H1 (cell line): ENCODE measurements around the gene PREB. TPM values are rescaled to one million over a fixed set of nuclear protein-coding genes. Genes with fewer than 3 reads are reported as not detected.

Source experiments
- CTCF ChIA-PET: fragments of 300-600 bp; sonication (Branson Sonifier 250); formaldehyde crosslinking; loops from one replicate; lab custom pipeline; 2021; ENCODE audit not compliant: partially characterized antibody; lab: Charles Lee
- POLR2A ChIA-PET: fragments of 300-600 bp; sonication (Branson Sonifier 250); formaldehyde crosslinking; loops from one replicate; lab custom pipeline; 2021; ENCODE audit warnings: inconsistent platforms; ENCODE audit not compliant: partially characterized antibody; lab: Charles Lee
- DNase-seq, 2 experiments: peaks; one replicate each; pipeline versions ENCODE4 v3.0.0 to v3.0.0-alpha.2; 2010 to 2022; ENCODE audit warnings: low spot score in 2 of 2, low read depth in 1 of 2, mixed read lengths in 1 of 2
- FAIRE-seq: peaks from 2 replicates; lab custom pipeline; 2011; peaks lifted over from hg19 to GRCh38; lab: Jason Lieb, UNC
- H2AFZ ChIP-seq: 2 replicates; pipeline ENCODE4 v1.8.1; 2012; ENCODE audit warnings: low read length, inconsistent platforms
- H2AK5ac ChIP-seq: 2 replicates; pipeline ENCODE4 v1.6.1; 2013; ENCODE audit warnings: low read depth, low read length
- H2BK120ac ChIP-seq: replicated peaks from 2 replicates; pipeline ENCODE3; 2013; ENCODE audit warnings: low read depth, low read length, inconsistent platforms
- H2BK12ac ChIP-seq: 2 replicates; pipeline ENCODE4 v1.6.1; 2013; ENCODE audit warnings: low read depth, low read length
- H2BK15ac ChIP-seq: 2 replicates; pipeline ENCODE4 v1.6.1; 2013; ENCODE audit warnings: low read length
- H2BK20ac ChIP-seq: 2 replicates; pipeline ENCODE4 v1.6.1; 2013; ENCODE audit warnings: low read length
- H2BK5ac ChIP-seq: 2 replicates; pipeline ENCODE4 v1.6.1; 2013; ENCODE audit warnings: low read depth, low read length
- H3K14ac ChIP-seq: 2 replicates; pipeline ENCODE4 v1.6.1; 2013; ENCODE audit warnings: inconsistent platforms; ENCODE audit not compliant: insufficient read length
- H3K18ac ChIP-seq: 2 replicates; pipeline ENCODE4 v1.6.1; 2013; ENCODE audit warnings: low read length; ENCODE audit errors: extremely low read depth
- H3K23ac ChIP-seq: 2 replicates; pipeline ENCODE4 v1.6.1; 2013; ENCODE audit warnings: inconsistent platforms; ENCODE audit not compliant: insufficient read length
- H3K23me2 ChIP-seq: 2 replicates; pipeline ENCODE4 v1.6.1; 2013; ENCODE audit warnings: low read depth, low read length
- H3K27ac ChIP-seq: 2 replicates; pipeline ENCODE4 v1.6.1; 2011; ENCODE audit warnings: low read depth, low read length, inconsistent platforms
- H3K27me3 ChIP-seq, 4 experiments: replicated peaks in 1 of 4; 1 replicate in 1 of 4; 2 replicates in 3 of 4; pipeline versions ENCODE4 v1.6.1 to v1.8.1; 2011 to 2013; ENCODE audit warnings: low read length in 3 of 4, mild to moderate bottlenecking in 3 of 4, inconsistent platforms in 2 of 4, mixed read lengths in 2 of 4, moderate library complexity in 1 of 4; ENCODE audit not compliant: control insufficient read depth in 3 of 4, insufficient read depth in 3 of 4; ENCODE audit errors: extremely low read depth in 1 of 4
- H3K36me3 ChIP-seq, 4 experiments: 2 replicates each; pipeline versions ENCODE4 v1.6.1 to v1.8.1; 2011 to 2013; ENCODE audit warnings: mild to moderate bottlenecking in 4 of 4, low read length in 3 of 4, moderate library complexity in 2 of 4, control low read depth in 1 of 4, inconsistent platforms in 1 of 4; ENCODE audit not compliant: insufficient read depth in 4 of 4, control insufficient read depth in 2 of 4
- H3K4ac ChIP-seq: replicated peaks from 2 replicates; pipeline ENCODE3; 2013; ENCODE audit warnings: low read length, low read depth, mixed read lengths, inconsistent platforms; ENCODE audit not compliant: insufficient read length
- H3K4me1 ChIP-seq, 4 experiments: replicated peaks in 1 of 4; 1 replicate in 1 of 4; 2 replicates in 3 of 4; pipeline versions ENCODE4 v1.6.1 to v1.8.1; 2011 to 2013; ENCODE audit warnings: low read length in 3 of 4, inconsistent platforms in 2 of 4, mixed read lengths in 1 of 4; ENCODE audit not compliant: insufficient read depth in 4 of 4, control insufficient read depth in 3 of 4
- H3K4me2 ChIP-seq, 2 experiments: 2 replicates each; pipeline versions ENCODE4 v1.6.1 to v1.8.1; 2011 to 2013; ENCODE audit warnings: low read depth in 2 of 2, low read length in 2 of 2, control low read depth in 1 of 2, inconsistent platforms in 1 of 2, mild to moderate bottlenecking in 1 of 2; ENCODE audit not compliant: insufficient read depth in 1 of 2
- H3K4me3 ChIP-seq, 4 experiments: fragments of 200-600, 300-600 bp in 1 of 4; sonication (generic), shearing (Covaris generic), sonication (Bioruptor Twin) in 1 of 4; 2 replicates each; pipeline versions ENCODE4 v1.5.1 to v1.8.1; 2011 to 2016; ENCODE audit warnings: low read length in 4 of 4, low read depth in 3 of 4, control low read depth in 2 of 4, inconsistent platforms in 2 of 4, mild to moderate bottlenecking in 2 of 4, mixed read lengths in 1 of 4, moderate library complexity in 1 of 4; ENCODE audit not compliant: insufficient read depth in 2 of 4; ENCODE audit errors: extremely low read depth in 1 of 4
- H3K56ac ChIP-seq: replicated peaks from 2 replicates; pipeline ENCODE3; 2013; ENCODE audit warnings: low read depth, mild to moderate bottlenecking, mixed read lengths, low read length, inconsistent platforms; ENCODE audit not compliant: insufficient read length
- H3K79me1 ChIP-seq: 2 replicates; pipeline ENCODE4 v1.6.1; 2013; ENCODE audit warnings: low read depth, low read length, control low read depth
- H3K79me2 ChIP-seq, 2 experiments: 2 replicates each; pipeline versions ENCODE4 v1.6.1 to v1.8.1; 2012 to 2013; ENCODE audit warnings: low read length in 2 of 2, mild to moderate bottlenecking in 2 of 2, inconsistent platforms in 1 of 2; ENCODE audit not compliant: insufficient read depth in 2 of 2, control insufficient read depth in 1 of 2
- H3K9ac ChIP-seq, 4 experiments: replicated peaks in 1 of 4; 1 replicate in 1 of 4; 2 replicates in 3 of 4; pipeline versions ENCODE4 v1.6.1 to v1.8.1; 2011 to 2013; ENCODE audit warnings: low read depth in 3 of 4, low read length in 3 of 4, control low read depth in 2 of 4, mild to moderate bottlenecking in 2 of 4, moderate library complexity in 2 of 4, inconsistent platforms in 1 of 4; ENCODE audit errors: extremely low read depth in 1 of 4
- H3K9me3 ChIP-seq, 2 experiments: 2 replicates each; pipeline versions ENCODE4 v1.6.1 to v1.8.1; 2012 to 2013; ENCODE audit warnings: mild to moderate bottlenecking in 2 of 2, moderate library complexity in 2 of 2, control low read depth in 1 of 2, inconsistent platforms in 1 of 2, low read depth in 1 of 2, low read length in 1 of 2, mixed read lengths in 1 of 2; ENCODE audit not compliant: insufficient read depth in 2 of 2
- H4K20me1 ChIP-seq, 2 experiments: replicated peaks in 1 of 2; 2 replicates each; pipeline versions ENCODE3 to v1.8.1; 2011 to 2013; ENCODE audit warnings: inconsistent platforms in 2 of 2, low read length in 2 of 2, mild to moderate bottlenecking in 1 of 2; ENCODE audit not compliant: insufficient read depth in 2 of 2, control insufficient read depth in 1 of 2
- H4K5ac ChIP-seq: 2 replicates; pipeline ENCODE4 v1.6.1; 2013; ENCODE audit warnings: low read length, low read depth, mixed read lengths, inconsistent platforms; ENCODE audit not compliant: insufficient read length
- H4K8ac ChIP-seq: 2 replicates; pipeline ENCODE4 v1.8.0; 2013; ENCODE audit warnings: mild to moderate bottlenecking, moderate library complexity, low read length, inconsistent platforms; ENCODE audit not compliant: insufficient read depth; ENCODE audit errors: extremely low read depth
- H4K91ac ChIP-seq: replicated peaks from 2 replicates; pipeline ENCODE3; 2013; ENCODE audit warnings: low read length, mixed read lengths, inconsistent platforms; ENCODE audit not compliant: insufficient read length
- ASH2L ChIP-seq: fragments of 200-600, 300-600 bp; sonication (generic); IDR thresholded peaks from one replicate; pipeline ENCODE4 v1.7.1; 2017; ENCODE audit warnings: low read length
- ATF3 ChIP-seq: IDR thresholded peaks from 2 replicates; pipeline ENCODE4 v1.6.1; 2011; ENCODE audit warnings: low read depth, mild to moderate bottlenecking, low read length; ENCODE audit not compliant: insufficient read depth
- CHD1 ChIP-seq: IDR thresholded peaks from 2 replicates; pipeline ENCODE4 v1.6.1; 2012; ENCODE audit warnings: low read depth, low read length, improper control_type of control experiment
- CTBP2 ChIP-seq: IDR thresholded peaks from 2 replicates; pipeline ENCODE4 v1.7.0; 2011; ENCODE audit warnings: borderline replicate concordance, mild to moderate bottlenecking, moderate library complexity, mixed read lengths, low read length; ENCODE audit not compliant: insufficient read depth, insufficient read length
- FOSL1 ChIP-seq: IDR thresholded peaks from 2 replicates; pipeline ENCODE4 v1.6.1; 2011; ENCODE audit warnings: mild to moderate bottlenecking, low read depth, low read length, moderate library complexity; ENCODE audit not compliant: insufficient read depth
- JUND ChIP-seq: IDR thresholded peaks from 2 replicates; pipeline ENCODE4 v1.6.1; 2011; ENCODE audit warnings: mild to moderate bottlenecking, improper control_type of control experiment, low read length
- KDM5A ChIP-seq: fragments of 200-600 bp; IDR thresholded peaks from 2 replicates; pipeline ENCODE4 v1.7.1; 2012; ENCODE audit warnings: mild to moderate bottlenecking, low read length, inconsistent platforms, mixed read lengths
- MAFK ChIP-seq: IDR thresholded peaks from 2 replicates; pipeline ENCODE4 v1.6.1; 2012; ENCODE audit warnings: low read depth, mild to moderate bottlenecking, improper control_type of control experiment, low read length
- POLR2AphosphoS5 ChIP-seq: IDR thresholded peaks from 2 replicates; pipeline ENCODE4 v1.6.1; 2011; ENCODE audit warnings: low read depth, low read length
- SP4 ChIP-seq: IDR thresholded peaks from 2 replicates; pipeline ENCODE4 v1.6.1; 2012; ENCODE audit warnings: low read length, inconsistent platforms
- TAF7 ChIP-seq: optimal IDR thresholded peaks from 2 replicates; pipeline ENCODE3; 2011; ENCODE audit warnings: low read depth, mild to moderate bottlenecking, inconsistent platforms, low read length, moderate library complexity, borderline replicate concordance
- YY1 ChIP-seq: IDR thresholded peaks from 2 replicates; pipeline ENCODE4 v1.6.1; 2011; ENCODE audit warnings: low read depth, mild to moderate bottlenecking, low read length
- WGBS, 2 experiments: shearing (Covaris generic) in 1 of 2; methylation state at CpG; one replicate each; pipeline versions ENCODE4 v1.1.6 to v1.1.7; 2013 to 2015; ENCODE audit warnings: low lambda C conversion rate in 2 of 2, mixed read lengths in 2 of 2, inconsistent platforms in 1 of 2, low coverage in 1 of 2, missing lambda C conversion rate in 1 of 2; ENCODE audit not compliant: insufficient replicate concordance in 2 of 2, insufficient coverage in 1 of 2, insufficient read length in 1 of 2; ENCODE audit errors: extremely low coverage in 1 of 2, missing lambda C conversion rate in 1 of 2; 5-methylcytosine and 5-hydroxymethylcytosine counted together
- polyA plus RNA-seq, 7 experiments: library from polyadenylated mRNA; depleted of rRNA in 3 of 7; stranded (reverse) in 5 of 7; unstranded in 2 of 7; fragments of >200 nt in 5 of 7; fragments of 200-250 nt in 2 of 7; gene quantifications; 1 replicate in 5 of 7; 2 replicates in 1 of 7; 4 replicates in 1 of 7; pipeline versions ENCODE4 v1.2.1 to v1.2.3, GENCODE V29; 2011 to 2013; ENCODE audit warnings: missing spikeins in 2 of 7, mixed read lengths in 2 of 7
- total RNA-seq: library from RNA; stranded (reverse); fragmentation: NEBNext Ultra II Directional; extraction: Animal tissue kit (Norgen Biotek cat#: 25700); gene quantifications from 2 replicates; pipeline ENCODE4 v1.2.1, GENCODE V29; 2021

PREB gene
- total and polyA plus RNA-seq, 2 of the 8 experiments (the other 6 are each of a cell fraction or from before 2014, with no cell fraction given) = 54.1 to 72.2 TPM

GRCh38 chr2:27182346-27182745 is 47.9 kb upstream of the PREB start:
- no peak overlapping the region for H3K18ac ChIP-seq
- 0 out of 2 replicates have a peak overlapping the region, but pooled peaks have one; percentile 52 for H2AFZ ChIP-seq
- H3K4me3 ChIP-seq = no peak overlapping the region
- no peaks in the 10 kb centered on the region for H3K79me1 ChIP-seq
- no peak overlapping the region for H2BK120ac ChIP-seq
- no peaks in the 10 kb centered on the region for H3K9me3 ChIP-seq
- FAIRE-seq = no peak
- no peak for DNase-seq
- no peak overlapping the region for H3K9ac ChIP-seq
- H2BK20ac ChIP-seq = no peak overlapping the region
- H4K20me1 ChIP-seq = no peaks in the 10 kb centered on the region
- H3K4me1 ChIP-seq = no peaks in the 10 kb centered on the region
- no peaks in the 10 kb centered on the region for H3K23me2 ChIP-seq
- H2BK5ac ChIP-seq = no peak overlapping the region
- H3K27ac ChIP-seq = no peak overlapping the region
- POLR2A ChIA-PET = no interaction called here
- H3K4ac ChIP-seq = no peak overlapping the region
- no peak overlapping the region for H3K14ac ChIP-seq
- H2BK12ac ChIP-seq = no peak overlapping the region
- CTCF ChIA-PET = interaction anchor here (0.9 to 4.5 kb wide), 7 partner anchors 9 to 220 kb away, joined by 3 to 33 read pairs (median 4); partner anchors contain the start of gene TRIM54
- H3K27me3 ChIP-seq = no peaks in the 10 kb centered on the region
- H3K56ac ChIP-seq = no peak overlapping the region
- H2AK5ac ChIP-seq = no peak overlapping the region
- no peaks in the 10 kb centered on the region for H3K36me3 ChIP-seq
- no peak overlapping the region for H2BK15ac ChIP-seq
- no peak overlapping the region for H4K8ac ChIP-seq
- H4K91ac ChIP-seq = no peak overlapping the region
- H3K23ac ChIP-seq = no peak overlapping the region
- H4K5ac ChIP-seq = no peak overlapping the region
- WGBS, 2 experiments = 74% methylated on average over 4 of the region's 4 CpGs; no CpG with 5 or more reads in 1 of the 2 experiments
- no peaks in the 10 kb centered on the region for H3K79me2 ChIP-seq
- H3K4me2 ChIP-seq = no peak overlapping the region
- TF ChIP-seq MAFK (no peak), TAF7 (no peak), SP4 (no peak), CHD1 (no peak), KDM5A (no peak), ATF3 (no peak), ASH2L (no peak), FOSL1 (no peak), YY1 (no peak), POLR2AphosphoS5 (no peak), CTBP2 (no peak), JUND (no peak)
